IMR-90 (cell line): ENCODE measurements around the gene TMEM54. TPM values are rescaled to one million over a fixed set of nuclear protein-coding genes. Genes with fewer than 3 reads are reported as not detected.

Source experiments
- ATAC-seq: fragments of 200-7000 bp; cut with Tn5 transposase; 2 replicates; pipeline ENCODE4 v1.9.1; 2020; ENCODE audit warnings: low read depth, mild to moderate bottlenecking, moderate library complexity
- BruUV-seq: library from RNA; stranded (reverse); fragments of 400-500 nt; replicated peaks from 2 replicates; lab custom pipeline; 2021; lab: Mats Ljungman, UMichigan
- CTCF ChIA-PET: fragments of 300-600 bp; formaldehyde crosslinking; extraction: SDS; loops from one replicate; lab custom pipeline; 2021; ENCODE audit warnings: antibody characterized with exemption; lab: Yijun Ruan, JAX
- POLR2A ChIA-PET: fragments of 300-600 bp; sonication (Branson Sonifier 250); formaldehyde crosslinking; loops from one replicate; lab custom pipeline; 2022; ENCODE audit warnings: antibody characterized with exemption; ENCODE audit not compliant: unreplicated experiment; lab: Charles Lee
- DNase-seq: peaks from one replicate; pipeline ENCODE4 v3.0.0; 2013
- H2AFZ ChIP-seq: replicated peaks from 2 replicates; pipeline ENCODE3; 2013; ENCODE audit warnings: low read length, mild to moderate bottlenecking; ENCODE audit not compliant: poor library complexity
- H2AK5ac ChIP-seq: 2 replicates; pipeline ENCODE4 v1.6.1; 2013; ENCODE audit warnings: low read depth, low read length, inconsistent platforms
- H2AK9ac ChIP-seq: replicated peaks from 2 replicates; pipeline ENCODE3; 2013; ENCODE audit warnings: mild to moderate bottlenecking, low read depth, low read length, moderate library complexity; ENCODE audit not compliant: poor library complexity
- H2BK120ac ChIP-seq: 2 replicates; pipeline ENCODE4 v1.6.1; 2013; ENCODE audit warnings: low read depth, low read length, inconsistent platforms
- H2BK15ac ChIP-seq: 3 replicates; pipeline ENCODE4 v1.6.1; 2013; ENCODE audit warnings: low read depth, low read length, inconsistent platforms
- H2BK20ac ChIP-seq: 2 replicates; pipeline ENCODE4 v1.6.1; 2013; ENCODE audit warnings: low read depth, mild to moderate bottlenecking, inconsistent platforms, low read length, moderate library complexity
- H2BK5ac ChIP-seq: 2 replicates; pipeline ENCODE4 v1.6.1; 2013; ENCODE audit warnings: mild to moderate bottlenecking, low read depth, low read length, inconsistent platforms; ENCODE audit not compliant: poor library complexity, severe bottlenecking
- H3K14ac ChIP-seq: replicated peaks from 2 replicates; pipeline ENCODE4 v1.6.1; 2013; ENCODE audit warnings: low read depth, low read length, inconsistent platforms
- H3K18ac ChIP-seq: 2 replicates; pipeline ENCODE4 v1.6.1; 2013; ENCODE audit warnings: low read depth, low read length, control low read depth
- H3K23ac ChIP-seq: 2 replicates; pipeline ENCODE4 v1.6.1; 2013; ENCODE audit warnings: low read depth, low read length, inconsistent platforms
- H3K27ac ChIP-seq: 2 replicates; pipeline ENCODE4 v1.5.1; 2013; ENCODE audit warnings: mild to moderate bottlenecking, control low read depth, low read length; ENCODE audit not compliant: insufficient read depth
- H3K27me3 ChIP-seq: 2 replicates; pipeline ENCODE4 v1.6.1; 2013; ENCODE audit warnings: low read length; ENCODE audit not compliant: control insufficient read depth, insufficient read depth
- H3K36me3 ChIP-seq: 2 replicates; pipeline ENCODE4 v1.6.1; 2013; ENCODE audit warnings: low read length, mixed read lengths; ENCODE audit not compliant: control insufficient read depth, insufficient read depth
- H3K4ac ChIP-seq: 2 replicates; pipeline ENCODE4 v1.6.1; 2013; ENCODE audit warnings: low read depth, low read length, inconsistent platforms
- H3K4me1 ChIP-seq: 2 replicates; pipeline ENCODE4 v1.6.1; 2013; ENCODE audit warnings: low read length, mixed read lengths; ENCODE audit not compliant: control insufficient read depth, insufficient read depth
- H3K4me2 ChIP-seq: 2 replicates; pipeline ENCODE4 v1.6.1; 2013; ENCODE audit warnings: low read depth, mild to moderate bottlenecking, control low read depth, low read length, moderate library complexity
- H3K4me3 ChIP-seq: 2 replicates; pipeline ENCODE4 v1.5.1; 2013; ENCODE audit warnings: low read depth, mild to moderate bottlenecking, control low read depth, low read length, moderate library complexity; ENCODE audit not compliant: insufficient read depth
- H3K56ac ChIP-seq: 2 replicates; pipeline ENCODE4 v1.6.1; 2013; ENCODE audit warnings: low read length, inconsistent platforms; ENCODE audit not compliant: insufficient read depth; ENCODE audit errors: extremely low read depth
- H3K79me1 ChIP-seq, 2 experiments: 2 replicates each; pipeline ENCODE4 v1.6.1; 2013; ENCODE audit warnings: low read length in 2 of 2, inconsistent platforms in 1 of 2, low read depth in 1 of 2
- H3K9ac ChIP-seq: 2 replicates; pipeline ENCODE4 v1.6.1; 2013; ENCODE audit warnings: low read depth, low read length, control low read depth
- H3K9me1 ChIP-seq: 2 replicates; pipeline ENCODE4 v1.6.1; 2013; ENCODE audit warnings: low read length, inconsistent platforms; ENCODE audit not compliant: insufficient read depth
- H3K9me3 ChIP-seq: 2 replicates; pipeline ENCODE4 v1.6.1; 2013; ENCODE audit warnings: low read length; ENCODE audit not compliant: control insufficient read depth, insufficient read depth
- H4K20me1 ChIP-seq: 2 replicates; pipeline ENCODE4 v1.6.1; 2013; ENCODE audit warnings: low read length, inconsistent platforms; ENCODE audit not compliant: insufficient read depth
- H4K5ac ChIP-seq: 2 replicates; pipeline ENCODE4 v1.6.1; 2013; ENCODE audit warnings: mild to moderate bottlenecking, low read depth, low read length, control low read depth
- H4K8ac ChIP-seq, 2 experiments: 2 replicates each; pipeline ENCODE4 v1.6.1; 2013; ENCODE audit warnings: low read depth in 2 of 2, low read length in 2 of 2, control low read depth in 1 of 2, inconsistent platforms in 1 of 2
- H4K91ac ChIP-seq: 2 replicates; pipeline ENCODE4 v1.6.1; 2013; ENCODE audit warnings: low read depth, low read length, inconsistent platforms; ENCODE audit not compliant: insufficient read depth
- BHLHE40 ChIP-seq: fragments of 150-350 bp; IDR thresholded peaks from 2 replicates; pipeline ENCODE4 v1.6.1; 2016; ENCODE audit warnings: mild to moderate bottlenecking, low read depth, low read length
- CEBPB ChIP-seq: IDR thresholded peaks from 2 replicates; pipeline ENCODE4 v1.6.1; 2012; ENCODE audit warnings: low read depth, low read length, improper control_type of control experiment
- MAFK ChIP-seq: IDR thresholded peaks from 2 replicates; pipeline ENCODE4 v1.6.1; 2012; ENCODE audit warnings: low read depth, low read length, improper control_type of control experiment
- MAZ ChIP-seq: IDR thresholded peaks from 2 replicates; pipeline ENCODE4 v1.6.1; 2012; ENCODE audit warnings: low read depth, mild to moderate bottlenecking, low read length, improper control_type of control experiment, moderate library complexity, borderline replicate concordance
- MXI1 ChIP-seq: IDR thresholded peaks from 2 replicates; pipeline ENCODE4 v1.6.1; 2012; ENCODE audit warnings: low read depth, mild to moderate bottlenecking, low read length, moderate library complexity, borderline replicate concordance
- POLR2A ChIP-seq: IDR thresholded peaks from 2 replicates; pipeline ENCODE4 v1.6.1; 2012; ENCODE audit warnings: mild to moderate bottlenecking, low read depth, low read length
- RAD21 ChIP-seq: IDR thresholded peaks from 2 replicates; pipeline ENCODE4 v1.6.1; 2012; ENCODE audit warnings: low read length, improper control_type of control experiment
- RFX5 ChIP-seq: IDR thresholded peaks from 2 replicates; pipeline ENCODE4 v1.8.0; 2012; ENCODE audit warnings: low read depth, mild to moderate bottlenecking, low read length, moderate library complexity
- SMC3 ChIP-seq: fragments of 150-350 bp; IDR thresholded peaks from 2 replicates; pipeline ENCODE4 v1.6.1; 2016; ENCODE audit warnings: low read depth, mild to moderate bottlenecking, antibody characterized with exemption, low read length, moderate library complexity
- WGBS, 2 experiments: methylation state at CpG; one replicate each; pipeline versions ENCODE4 v1.1.5 to v1.1.7; 2013; ENCODE audit warnings: missing lambda C conversion rate in 2 of 2; ENCODE audit not compliant: insufficient read length in 1 of 2; ENCODE audit errors: extremely low coverage in 2 of 2; 5-methylcytosine and 5-hydroxymethylcytosine counted together
- dilution Hi-C: fragments of 300-500 bp; cut with HindIII; formaldehyde crosslinking; loops from one replicate; pipeline ENCODE4 v1.14.3; 2018; ENCODE audit warnings: low sequenced_read_pairs; ENCODE audit not compliant: unreplicated experiment
- in situ Hi-C: fragments of 300-500 bp; cut with MboI; formaldehyde crosslinking; loops from 3 replicates; pipeline ENCODE4 v1.14.3; 2019; ENCODE audit warnings: low sequenced_read_pairs, inconsistent platforms, mixed read lengths
- intact Hi-C: fragments of 100-400 bp; cut with micrococcal nuclease; formaldehyde crosslinking; loops from 2 replicates; pipeline ENCODE4 v1.10.0; 2022
- polyA plus RNA-seq, 3 experiments: library from polyadenylated mRNA; depleted of rRNA; stranded (reverse); fragments of >200 nt; gene quantifications; 2 replicates each; pipeline ENCODE4 v1.2.3, GENCODE V29; 2012; ENCODE audit warnings: low replicate concordance in 1 of 3
- total RNA-seq: library from RNA; depleted of rRNA; stranded (reverse); fragments of >200 nt; gene quantifications from 2 replicates; pipeline ENCODE4 v1.2.3, GENCODE V29; 2012
- TF ChIP-seq, protein P1 (sequence below): conservative IDR thresholded peaks from 2 replicates; pipeline ENCODE4 v1.5.1; 2012; ENCODE audit warnings: mild to moderate bottlenecking, low read depth, low read length, improper control_type of control experiment

TMEM54 gene
- total and polyA plus RNA-seq, 2 of the 4 experiments (the other 2 are of a cell fraction), result 25.5 to 75.2 TPM

DNA sequence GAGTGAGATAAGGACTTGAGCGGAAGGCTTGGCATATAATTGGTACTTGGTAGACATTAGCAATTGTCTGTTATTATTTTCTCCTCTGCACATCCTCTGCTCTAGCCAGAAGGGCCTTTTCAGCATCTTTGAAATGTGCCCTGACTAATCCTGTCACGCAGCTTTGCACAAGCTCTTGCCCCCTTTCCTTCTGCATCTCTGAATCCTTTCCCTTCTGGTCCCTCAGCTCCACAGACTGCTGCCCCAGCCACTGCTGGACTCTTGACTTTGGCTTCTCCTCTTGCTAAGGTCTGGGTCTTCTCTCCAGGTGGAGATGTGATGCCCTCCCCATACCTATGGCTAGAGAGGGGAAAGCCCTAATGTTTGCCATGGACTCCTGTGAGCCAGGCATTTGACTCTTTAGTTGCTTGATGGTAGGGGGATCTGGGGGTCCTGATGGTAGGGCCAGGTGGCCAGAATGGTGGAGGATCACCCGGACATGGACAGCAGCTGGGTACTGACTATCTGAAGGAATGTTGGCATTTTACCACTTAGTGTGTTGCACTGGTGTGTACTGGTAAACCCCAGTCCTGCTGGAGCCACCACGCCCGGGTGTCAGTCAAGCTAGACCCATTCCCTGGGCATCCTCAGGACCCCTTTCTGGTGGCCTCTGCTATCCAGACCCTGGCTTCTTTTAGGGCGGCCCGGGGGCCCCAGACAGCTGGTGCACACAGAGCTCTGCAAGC, 10.5 kb downstream of the TMEM54 start:
- H3K79me1 ChIP-seq, result no peaks in the 10 kb centered on the region
- no peak overlapping the region for H3K9ac ChIP-seq
- H4K5ac ChIP-seq, result no peak overlapping the region
- H3K4me2 ChIP-seq, result no peak overlapping the region
- H3K36me3 ChIP-seq, result no peaks in the 10 kb centered on the region; the same call in 1 of the 2 replicates
- peaks cover 3% of the 10 kb centered on the region; the same call in 1 of the 2 replicates for H4K20me1 ChIP-seq
- H4K91ac ChIP-seq, result no peak overlapping the region
- no peak overlapping the region for H3K18ac ChIP-seq
- no peak overlapping the region for H2BK20ac ChIP-seq
- no peak overlapping the region for H3K56ac ChIP-seq
- H3K9me3 ChIP-seq, result peaks cover 2% of the 10 kb centered on the region; the same call in 1 of the 2 replicates
- peaks cover 4% of the 10 kb centered on the region; the same call in 1 of the 2 replicates for H3K9me1 ChIP-seq
- TF ChIP-seq RFX5, result no peak
- TF ChIP-seq, protein P1, sequence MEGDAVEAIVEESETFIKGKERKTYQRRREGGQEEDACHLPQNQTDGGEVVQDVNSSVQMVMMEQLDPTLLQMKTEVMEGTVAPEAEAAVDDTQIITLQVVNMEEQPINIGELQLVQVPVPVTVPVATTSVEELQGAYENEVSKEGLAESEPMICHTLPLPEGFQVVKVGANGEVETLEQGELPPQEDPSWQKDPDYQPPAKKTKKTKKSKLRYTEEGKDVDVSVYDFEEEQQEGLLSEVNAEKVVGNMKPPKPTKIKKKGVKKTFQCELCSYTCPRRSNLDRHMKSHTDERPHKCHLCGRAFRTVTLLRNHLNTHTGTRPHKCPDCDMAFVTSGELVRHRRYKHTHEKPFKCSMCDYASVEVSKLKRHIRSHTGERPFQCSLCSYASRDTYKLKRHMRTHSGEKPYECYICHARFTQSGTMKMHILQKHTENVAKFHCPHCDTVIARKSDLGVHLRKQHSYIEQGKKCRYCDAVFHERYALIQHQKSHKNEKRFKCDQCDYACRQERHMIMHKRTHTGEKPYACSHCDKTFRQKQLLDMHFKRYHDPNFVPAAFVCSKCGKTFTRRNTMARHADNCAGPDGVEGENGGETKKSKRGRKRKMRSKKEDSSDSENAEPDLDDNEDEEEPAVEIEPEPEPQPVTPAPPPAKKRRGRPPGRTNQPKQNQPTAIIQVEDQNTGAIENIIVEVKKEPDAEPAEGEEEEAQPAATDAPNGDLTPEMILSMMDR, result no peak
- no peak for TF ChIP-seq MXI1
- TF ChIP-seq RAD21, result no peak
- TF ChIP-seq POLR2A, result no peak
- TF ChIP-seq MAZ, result no peak
- TF ChIP-seq CEBPB, result no peak
- no peak for TF ChIP-seq BHLHE40
- TF ChIP-seq MAFK, result no peak
- no peak for TF ChIP-seq SMC3
- no peak overlapping the region for H2AK5ac ChIP-seq
- peaks cover 49% of the 10 kb centered on the region for H3K27me3 ChIP-seq
- H2BK120ac ChIP-seq, result no peak overlapping the region
- no peak overlapping the region for H2BK15ac ChIP-seq
- H3K23ac ChIP-seq, result no peak overlapping the region
- no peak overlapping the region for H3K4ac ChIP-seq
- intact Hi-C loops (no loop called here), in situ Hi-C loops (no loop called here), dilution Hi-C loops (no loop called here)
- no peak overlapping the region for H3K14ac ChIP-seq
- ChIA-PET POLR2A (no interaction called here), CTCF (interaction anchor here (1.6 kb wide), 1 partner anchor 14 kb away, joined by 4 read pairs; no protein-coding TSS in a partner anchor)
- no peak overlapping the region for H4K8ac ChIP-seq
- 50% methylated on average over 1 of the region's 7 CpGs; no CpG with 5 or more reads in 1 of the 2 experiments for WGBS, 2 experiments
- no peaks in the 10 kb centered on the region; the same call in 1 of the 2 replicates for H3K4me1 ChIP-seq
- H2AK9ac ChIP-seq, result peak overlapping the region; percentile 16
- ATAC-seq (no peak), DNase-seq (no peak)
- no TSS peak for BruUV-seq
- no peak overlapping the region for H3K4me3 ChIP-seq
- H3K27ac ChIP-seq, result no peak overlapping the region
- no peak overlapping the region for H2BK5ac ChIP-seq
- H2AFZ ChIP-seq, result no peak overlapping the region
